ENCODE measurements around the gene DYNLT2B.

DNA sequence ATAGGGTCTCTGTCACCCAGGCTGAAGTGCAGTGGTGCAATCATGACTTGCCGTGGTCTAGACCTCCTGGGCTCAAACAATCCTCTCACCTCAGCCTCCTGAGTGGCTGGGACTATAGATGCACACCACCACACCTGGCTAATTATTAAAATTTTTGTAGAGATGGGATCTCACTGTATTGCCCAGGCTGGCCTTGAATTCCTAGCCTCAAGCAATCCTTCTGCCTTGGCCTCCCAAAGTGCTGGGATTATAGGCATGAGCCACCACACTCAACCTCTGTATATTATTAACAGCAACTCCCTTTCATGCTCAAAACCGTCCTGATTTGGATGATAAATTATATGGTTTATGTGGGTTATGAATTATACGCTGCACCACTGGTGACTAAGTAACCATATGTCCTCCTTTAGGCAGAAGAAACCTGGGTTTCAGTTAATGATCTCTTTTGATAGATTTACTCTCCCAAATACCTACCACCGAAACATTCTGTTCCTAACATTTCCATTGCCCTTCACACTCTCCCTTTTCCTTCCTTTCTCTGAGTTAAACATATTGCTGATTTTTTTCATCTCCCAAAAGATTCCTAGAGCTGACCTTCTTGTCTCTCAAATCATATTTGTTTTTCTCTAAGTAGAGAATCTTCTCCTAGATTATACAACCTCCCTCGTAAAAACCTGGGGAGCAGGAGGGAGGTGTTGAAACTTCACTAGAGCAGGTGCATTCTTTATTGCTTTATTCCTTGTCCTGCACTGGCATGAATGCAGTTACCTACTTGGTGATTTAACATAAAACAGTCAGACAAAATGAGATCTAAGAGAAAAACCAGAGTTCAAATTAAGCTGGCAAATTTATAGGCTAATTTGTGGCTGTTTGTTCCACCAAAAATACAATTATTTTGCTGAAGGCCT, 63.4 kb downstream of the DYNLT2B start:
- no peak for TF ChIP-seq EZH2phosphoT487 (IDR thresholded peaks at IDR 0.05; ENCODE audit: low read length)
- TF ChIP-seq, protein P1, sequence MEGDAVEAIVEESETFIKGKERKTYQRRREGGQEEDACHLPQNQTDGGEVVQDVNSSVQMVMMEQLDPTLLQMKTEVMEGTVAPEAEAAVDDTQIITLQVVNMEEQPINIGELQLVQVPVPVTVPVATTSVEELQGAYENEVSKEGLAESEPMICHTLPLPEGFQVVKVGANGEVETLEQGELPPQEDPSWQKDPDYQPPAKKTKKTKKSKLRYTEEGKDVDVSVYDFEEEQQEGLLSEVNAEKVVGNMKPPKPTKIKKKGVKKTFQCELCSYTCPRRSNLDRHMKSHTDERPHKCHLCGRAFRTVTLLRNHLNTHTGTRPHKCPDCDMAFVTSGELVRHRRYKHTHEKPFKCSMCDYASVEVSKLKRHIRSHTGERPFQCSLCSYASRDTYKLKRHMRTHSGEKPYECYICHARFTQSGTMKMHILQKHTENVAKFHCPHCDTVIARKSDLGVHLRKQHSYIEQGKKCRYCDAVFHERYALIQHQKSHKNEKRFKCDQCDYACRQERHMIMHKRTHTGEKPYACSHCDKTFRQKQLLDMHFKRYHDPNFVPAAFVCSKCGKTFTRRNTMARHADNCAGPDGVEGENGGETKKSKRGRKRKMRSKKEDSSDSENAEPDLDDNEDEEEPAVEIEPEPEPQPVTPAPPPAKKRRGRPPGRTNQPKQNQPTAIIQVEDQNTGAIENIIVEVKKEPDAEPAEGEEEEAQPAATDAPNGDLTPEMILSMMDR (IDR thresholded peaks at IDR 0.05; ENCODE audit: low read length): no peak

Measured in MM.1S (cell line).